HCT116 (cell line): ENCODE results near the gene VRK3.

Source experiments
- EZH2 ChIP-seq: fragments of 200-600 bp; sonication (generic); IDR thresholded peaks from 2 replicates; pipeline ENCODE4 v1.6.1; 2017; ENCODE audit warnings: antibody characterized with exemption, mixed run types
- FOSL1 ChIP-seq: IDR thresholded peaks from 2 replicates; pipeline ENCODE4 v1.6.1; 2012; ENCODE audit warnings: low read depth
- POLR2AphosphoS5 ChIP-seq: IDR thresholded peaks from 2 replicates; pipeline ENCODE4 v1.6.1; 2011; ENCODE audit warnings: mild to moderate bottlenecking, low read depth, low read length, moderate library complexity
- TF ChIP-seq, protein P1 (sequence below), 3 experiments: fragments of 200-600 bp in 1 of 3; sonication (generic) in 1 of 3; IDR thresholded peaks in 2 of 3; conservative IDR thresholded peaks in 1 of 3; 2 replicates each; pipeline ENCODE4 v1.5.1; 2012 to 2017; ENCODE audit warnings: low read depth in 2 of 3, low read length in 2 of 3, antibody characterized with exemption in 1 of 3, borderline replicate concordance in 1 of 3, control low read depth in 1 of 3, mild to moderate bottlenecking in 1 of 3, mixed read lengths in 1 of 3, mixed run types in 1 of 3, moderate library complexity in 1 of 3; ENCODE audit not compliant: insufficient read depth in 1 of 3
- TF ChIP-seq, protein P2 (sequence below): IDR thresholded peaks from 2 replicates; pipeline ENCODE4 v1.6.1; 2012

DNA sequence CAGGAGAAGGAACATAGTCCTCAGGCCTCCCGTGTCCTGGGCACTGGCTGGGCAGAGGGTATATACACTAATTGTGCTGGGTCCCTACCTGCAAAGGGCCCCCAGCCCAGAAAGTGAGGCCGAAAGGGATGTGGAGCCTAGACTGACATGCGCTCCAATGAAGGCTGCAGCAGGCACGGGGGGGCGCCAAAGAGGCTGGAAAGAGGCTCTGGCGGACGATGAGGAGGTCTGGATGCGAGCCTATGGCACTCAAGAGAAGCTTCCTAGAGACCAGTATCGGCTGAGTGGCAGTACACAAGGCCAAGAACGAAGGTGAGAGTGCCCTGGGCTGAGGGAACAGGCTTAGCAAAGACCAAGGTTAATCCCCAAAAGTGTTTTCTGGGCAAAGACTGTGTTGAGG lies 16.6 kb downstream of the VRK3 start:
- TF ChIP-seq, protein P1, sequence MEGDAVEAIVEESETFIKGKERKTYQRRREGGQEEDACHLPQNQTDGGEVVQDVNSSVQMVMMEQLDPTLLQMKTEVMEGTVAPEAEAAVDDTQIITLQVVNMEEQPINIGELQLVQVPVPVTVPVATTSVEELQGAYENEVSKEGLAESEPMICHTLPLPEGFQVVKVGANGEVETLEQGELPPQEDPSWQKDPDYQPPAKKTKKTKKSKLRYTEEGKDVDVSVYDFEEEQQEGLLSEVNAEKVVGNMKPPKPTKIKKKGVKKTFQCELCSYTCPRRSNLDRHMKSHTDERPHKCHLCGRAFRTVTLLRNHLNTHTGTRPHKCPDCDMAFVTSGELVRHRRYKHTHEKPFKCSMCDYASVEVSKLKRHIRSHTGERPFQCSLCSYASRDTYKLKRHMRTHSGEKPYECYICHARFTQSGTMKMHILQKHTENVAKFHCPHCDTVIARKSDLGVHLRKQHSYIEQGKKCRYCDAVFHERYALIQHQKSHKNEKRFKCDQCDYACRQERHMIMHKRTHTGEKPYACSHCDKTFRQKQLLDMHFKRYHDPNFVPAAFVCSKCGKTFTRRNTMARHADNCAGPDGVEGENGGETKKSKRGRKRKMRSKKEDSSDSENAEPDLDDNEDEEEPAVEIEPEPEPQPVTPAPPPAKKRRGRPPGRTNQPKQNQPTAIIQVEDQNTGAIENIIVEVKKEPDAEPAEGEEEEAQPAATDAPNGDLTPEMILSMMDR (IDR thresholded peaks at IDR 0.05 in 2 of 3, conservative IDR thresholded peaks at IDR 0.05 in 1 of 3; ENCODE audit: borderline replicate concordance in 1 of 3, insufficient read depth in 1 of 3, low read depth in 2 of 3, low read length in 2 of 3): peak; percentile 30 to 48 (median 45); a peak in 4 of 6 replicates
- TF ChIP-seq, protein P2, sequence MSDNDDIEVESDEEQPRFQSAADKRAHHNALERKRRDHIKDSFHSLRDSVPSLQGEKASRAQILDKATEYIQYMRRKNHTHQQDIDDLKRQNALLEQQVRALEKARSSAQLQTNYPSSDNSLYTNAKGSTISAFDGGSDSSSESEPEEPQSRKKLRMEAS: no peak
- TF ChIP-seq POLR2AphosphoS5 (no peak), EZH2 (no peak), FOSL1 (no peak)
